T-helper 17 cell (primary cell): ENCODE results near the gene TAS2R30. TPM values are rescaled to one million over a fixed set of nuclear protein-coding genes. Genes with fewer than 3 reads are reported as not detected.
"Not testable (repeated sequence)": the region's sequence is repeated elsewhere in the genome, so short reads cannot be mapped to it uniquely, and the experiment has no call there.

ENCODE experiments used
- ATAC-seq: fragments of 150-1000 bp; cut with Tn5 transposase; 2 replicates; pipeline ENCODE4 v1.10.0; 2021; ENCODE audit warnings: mild to moderate bottlenecking, moderate library complexity
- DNase-seq, 3 donors: peaks; one replicate each; pipeline versions ENCODE4 v3.0.0 to v3.0.0-alpha.2; 2020 to 2021
- H3K9me3 ChIP-seq: one replicate; pipeline ENCODE4 v1.7.0; 2013; ENCODE audit warnings: low read length, mild to moderate bottlenecking; ENCODE audit not compliant: control insufficient read depth, poor library complexity, severe bottlenecking
- H3K27ac Mint-ChIP-seq: one replicate; pipeline ENCODE4 v1.8.0; 2022; ENCODE audit warnings: mild to moderate bottlenecking, moderate library complexity, mixed read lengths
- H3K27me3 Mint-ChIP-seq: one replicate; pipeline ENCODE4 v1.8.0; 2022; ENCODE audit warnings: mixed read lengths
- H3K36me3 Mint-ChIP-seq: one replicate; pipeline ENCODE4 v1.8.0; 2022; ENCODE audit warnings: low read depth, mixed read lengths
- H3K4me1 Mint-ChIP-seq: one replicate; pipeline ENCODE4 v1.8.0; 2022; ENCODE audit warnings: mild to moderate bottlenecking, mixed read lengths
- H3K4me3 Mint-ChIP-seq: one replicate; pipeline ENCODE4 v1.8.0; 2022; ENCODE audit warnings: mild to moderate bottlenecking, moderate library complexity, mixed read lengths
- total RNA-seq, 4 donors: library from RNA in 2 of 4; stranded (reverse) in 2 of 4; gene quantifications; one replicate each; pipeline ENCODE4 v1.2.3 and lab custom pipeline; 2022 to 2026

The TAS2R30 gene
- total RNA-seq, 2 donors from 2014 or later, result 4.9 to 6.6 TPM

GRCh38 chr12:11106288-11106687 lies 28.2 kb downstream of the TAS2R30 start:
- Mint-ChIP-seq H3K4me1 (peaks cover 8% of the 10 kb centered on the region), H3K27ac (no peak overlapping the region)

GRCh38 chr12:11105546-11105945 lies 28.9 kb downstream of the TAS2R30 start:
- Mint-ChIP-seq H3K4me3 (no peak overlapping the region), H3K27me3 (no peaks in the 10 kb centered on the region), H3K27ac (no peak overlapping the region), H3K4me1 (peaks cover 8% of the 10 kb centered on the region), H3K36me3 (peaks cover 2% of the 10 kb centered on the region)
- no peaks in the 10 kb centered on the region for H3K9me3 ChIP-seq
- ATAC-seq, result no peak
- DNase-seq, result no peak

More at GRCh38 chr12:11106288-11106687, 28.2 kb downstream of the TAS2R30 start:
- H3K4me3 Mint-ChIP-seq, result no peak overlapping the region
- DNase-seq, result no peak
- H3K36me3 Mint-ChIP-seq, result peaks cover 2% of the 10 kb centered on the region
- no peaks in the 10 kb centered on the region for H3K9me3 ChIP-seq
- H3K27me3 Mint-ChIP-seq, result no peaks in the 10 kb centered on the region
- no peak for ATAC-seq

- not testable (repeated sequence) for H3K27ac Mint-ChIP-seq, H3K36me3 Mint-ChIP-seq, H3K9me3 ChIP-seq, H3K4me3 Mint-ChIP-seq, H3K27me3 Mint-ChIP-seq, H3K4me1 Mint-ChIP-seq, ATAC-seq, DNase-seq
These were observed 39.5 kb downstream of the TAS2R30 start for GRCh38 chr12:11094910-11095309.

GRCh38 chr12:11092128-11092527 lies 42.3 kb downstream of the TAS2R30 start, which contains the start of gene TAS2R43:
Gene TAS2R43 (minus strand): TSS chr12:11092313. CDS start chr12:11092229, 84 bp downstream.
- H3K9me3 ChIP-seq, result no peaks in the 10 kb centered on the region
- H3K4me3 Mint-ChIP-seq, result no peak within 1 kb of the TSS
- H3K27ac Mint-ChIP-seq, result no peak within 1 kb of the TSS
- H3K4me1 Mint-ChIP-seq, result no peaks in the 10 kb centered on the region
- H3K36me3 Mint-ChIP-seq, result no peaks in the 10 kb centered on the region
- DNase-seq (no peak), ATAC-seq (no peak)
- no peaks in the 10 kb centered on the region for H3K27me3 Mint-ChIP-seq

- Mint-ChIP-seq H3K4me3 (no peak overlapping the region), H3K4me1 (no peaks in the 10 kb centered on the region), H3K36me3 (no peaks in the 10 kb centered on the region), H3K27me3 (no peaks in the 10 kb centered on the region), H3K27ac (no peak overlapping the region)
- DNase-seq (no peak), ATAC-seq (no peak)
- H3K9me3 ChIP-seq, result no peaks in the 10 kb centered on the region
These were observed 45.2 kb downstream of the TAS2R30 start for GRCh38 chr12:11089246-11089645.

GRCh38 chr12:11085419-11085818 lies 49.0 kb downstream of the TAS2R30 start:
- H3K4me1 Mint-ChIP-seq, result no peaks in the 10 kb centered on the region
- H3K27me3 Mint-ChIP-seq, result no peaks in the 10 kb centered on the region
- H3K36me3 Mint-ChIP-seq, result peaks cover 3% of the 10 kb centered on the region
- no peak overlapping the region for H3K27ac Mint-ChIP-seq
- ATAC-seq (no peak), DNase-seq (no peak)
- no peaks in the 10 kb centered on the region for H3K9me3 ChIP-seq
- H3K4me3 Mint-ChIP-seq, result no peak overlapping the region

Other genes with a start within 250 kb of the TAS2R30 start
- 1 to 10 TPM; 1.2 to 1.4 TPM for gene TAS2R13, start 225.1 kb downstream of the TAS2R30 start, total RNA-seq
- not detected for gene PRH2, start 205.4 kb downstream of the TAS2R30 start, total RNA-seq
- gene TAS2R14, start 195.4 kb downstream of the TAS2R30 start, total RNA-seq, result 1 to 10 TPM; 2.4 to 2.9 TPM
- under 1 TPM; 0.47 to 0.91 TPM for gene TAS2R50, start 147.7 kb downstream of the TAS2R30 start, total RNA-seq
- gene TAS2R20, start 136.3 kb downstream of the TAS2R30 start, total RNA-seq, result 1 to 10 TPM; 1.1 to 1.7 TPM
- 1 to 10 TPM; 1.4 to 3.2 TPM for gene TAS2R19, start 112.0 kb downstream of the TAS2R30 start, total RNA-seq
- gene TAS2R31, start 103.2 kb downstream of the TAS2R30 start, total RNA-seq, result 1 to 10 TPM; 2.7 to 3.4 TPM
- gene TAS2R46, start 72.3 kb downstream of the TAS2R30 start, total RNA-seq, result 1 to 10 TPM; 1.2 to 2.2 TPM
- gene TAS2R43, start 42.3 kb downstream of the TAS2R30 start, total RNA-seq, result 1 to 10 TPM; 1.9 to 2.4 TPM
- gene SMIM10L1, start 36.5 kb upstream of the TAS2R30 start, total RNA-seq, result 1 to 10 TPM; 9.1 to 9.2 TPM
- not detected for gene TAS2R42, start 52.3 kb upstream of the TAS2R30 start, total RNA-seq
- gene PRB3, start 135.1 kb upstream of the TAS2R30 start, total RNA-seq, result not detected
- not detected for gene PRB4, start 175.8 kb upstream of the TAS2R30 start, total RNA-seq